Neural progenitor cell (in vitro differentiated cells): ENCODE results near the gene EIF2A. TPM values are rescaled to one million over a fixed set of nuclear protein-coding genes. Genes with fewer than 3 reads are reported as not detected.

ENCODE experiments used
- DNase-seq: peaks from one replicate; pipeline ENCODE4 v3.0.0-alpha.2; 2016; ENCODE audit warnings: low spot score
- H2AFZ ChIP-seq: fragments of 200-600 bp; sonication (generic); replicated peaks from 2 replicates; pipeline ENCODE4 v1.6.1; 2016; ENCODE audit warnings: antibody characterized with exemption
- H3F3A ChIP-seq: fragments of 200-600 bp; sonication (generic); 2 replicates; pipeline ENCODE4 v1.6.1; 2016; ENCODE audit warnings: antibody characterized with exemption, low read depth
- H3K27ac ChIP-seq: fragments of 200-600 bp; sonication (generic); 2 replicates; pipeline ENCODE4 v1.5.1; 2016; ENCODE audit warnings: mild to moderate bottlenecking
- H3K27me3 ChIP-seq: fragments of 200-600 bp; sonication (generic); 2 replicates; pipeline ENCODE4 v1.6.1; 2016; ENCODE audit warnings: mild to moderate bottlenecking, moderate library complexity
- H3K36me3 ChIP-seq: fragments of 200-600 bp; sonication (generic); 2 replicates; pipeline ENCODE4 v1.5.1; 2016
- H3K4me1 ChIP-seq: fragments of 200-600 bp; sonication (generic); 2 replicates; pipeline ENCODE4 v1.6.1; 2016; ENCODE audit warnings: mixed run types
- H3K4me2 ChIP-seq: fragments of 200-600 bp; sonication (generic); 2 replicates; pipeline ENCODE4 v1.6.1; 2016
- H3K4me3 ChIP-seq: fragments of 200-600 bp; sonication (generic); 2 replicates; pipeline ENCODE4 v1.5.1; 2016
- H3K79me2 ChIP-seq: fragments of 200-600 bp; sonication (generic); 2 replicates; pipeline ENCODE4 v1.6.1; 2016; ENCODE audit warnings: low read depth
- H3K9ac ChIP-seq: fragments of 200-600 bp; sonication (generic); 2 replicates; pipeline ENCODE4 v1.6.1; 2016
- H3K9me3 ChIP-seq: fragments of 200-600 bp; sonication (generic); 2 replicates; pipeline ENCODE4 v1.5.1; 2016; ENCODE audit warnings: low read depth
- H4K20me1 ChIP-seq: fragments of 200-600 bp; sonication (generic); 2 replicates; pipeline ENCODE4 v1.6.1; 2016; ENCODE audit warnings: low read depth
- H3K27ac Mint-ChIP-seq: 3 replicates; pipeline ENCODE4 v1.8.0; 2021; ENCODE audit warnings: mixed read lengths
- H3K27me3 Mint-ChIP-seq: 2 replicates; pipeline ENCODE4 v1.8.0; 2022; ENCODE audit warnings: low read depth, mild to moderate bottlenecking, inconsistent platforms, moderate library complexity, mixed read lengths; ENCODE audit not compliant: insufficient read depth
- H3K36me3 Mint-ChIP-seq: 3 replicates; pipeline ENCODE4 v1.8.0; 2021; ENCODE audit warnings: mixed read lengths
- H3K4me1 Mint-ChIP-seq: 3 replicates; pipeline ENCODE4 v1.8.0; 2021; ENCODE audit warnings: mixed read lengths
- H3K4me3 Mint-ChIP-seq: 3 replicates; pipeline ENCODE4 v1.8.0; 2021; ENCODE audit warnings: mild to moderate bottlenecking, moderate library complexity, mixed read lengths
- H3K9me3 Mint-ChIP-seq: 3 replicates; pipeline ENCODE4 v1.8.0; 2020; ENCODE audit warnings: mixed read lengths
- EZH2 ChIP-seq: fragments of 200-600 bp; sonication (generic); IDR thresholded peaks from 2 replicates; pipeline ENCODE4 v1.6.1; 2017; ENCODE audit warnings: antibody characterized with exemption, mild to moderate bottlenecking, moderate library complexity
- EZH2phosphoT487 ChIP-seq: fragments of 200-600 bp; sonication (generic); IDR thresholded peaks from 2 replicates; pipeline ENCODE4 v1.6.1; 2017; ENCODE audit warnings: antibody characterized with exemption
- total RNA-seq: library from RNA; depleted of rRNA; stranded (reverse); fragments of >200 nt; gene quantifications from 2 replicates; pipeline ENCODE4 v1.2.3, GENCODE V29; 2015; ENCODE audit warnings: low replicate concordance
- TF ChIP-seq, protein P1 (sequence below): fragments of 200-600 bp; sonication (generic); IDR thresholded peaks from 2 replicates; pipeline ENCODE4 v1.5.1; 2017; ENCODE audit warnings: antibody characterized with exemption, mild to moderate bottlenecking

Gene EIF2A
- total RNA-seq, 1 donor from 2014 or later = 135 TPM

DNA sequence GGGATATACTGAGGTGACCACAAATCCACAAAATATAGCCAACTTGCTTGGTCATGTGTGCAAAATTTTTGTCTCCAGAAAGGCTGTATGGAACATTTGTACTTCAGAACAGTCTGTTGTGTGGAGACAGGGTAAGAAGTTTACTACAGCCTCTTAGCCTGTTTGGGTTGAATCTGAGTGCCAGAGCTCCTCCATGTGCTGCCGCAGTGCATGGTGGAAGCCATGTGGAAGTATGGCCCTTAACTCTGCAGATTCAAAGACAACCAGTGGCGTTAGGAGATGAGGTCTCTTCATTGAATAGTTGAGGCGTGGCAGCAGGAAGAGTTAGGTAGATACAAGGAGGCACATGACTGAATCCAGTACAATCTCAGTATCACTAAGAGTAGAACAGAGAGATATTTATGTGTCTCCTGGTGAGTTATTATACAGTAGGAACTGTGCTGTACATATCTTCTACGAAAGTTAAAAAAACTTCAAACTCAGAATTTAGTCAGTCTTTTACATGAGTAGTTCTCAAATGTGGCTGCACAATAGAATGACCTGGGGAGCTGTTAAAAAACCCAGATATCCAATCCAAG, 9.4 kb downstream of the EIF2A start:
- Histone ChIP-seq H3K36me3 (peaks cover 20% of the 10 kb centered on the region), H3K27me3 (no peaks in the 10 kb centered on the region), H3K4me3 (no peak overlapping the region), H2AFZ (no peak overlapping the region), H3K9ac (no peak overlapping the region), H3F3A (no peaks in the 10 kb centered on the region), H3K27ac (no peak overlapping the region), H3K9me3 (no peaks in the 10 kb centered on the region), H3K79me2 (peaks cover 53% of the 10 kb centered on the region), H3K4me2 (no peak overlapping the region), H3K4me1 (no peaks in the 10 kb centered on the region), H4K20me1 (no peaks in the 10 kb centered on the region)
- no peak overlapping the region for H3K27ac Mint-ChIP-seq
- H3K36me3 Mint-ChIP-seq = peaks cover 17% of the 10 kb centered on the region
- no peaks in the 10 kb centered on the region for H3K9me3 Mint-ChIP-seq
- no peak for DNase-seq
- H3K4me3 Mint-ChIP-seq = no peak overlapping the region
- H3K4me1 Mint-ChIP-seq = no peaks in the 10 kb centered on the region
- TF ChIP-seq, protein P1, sequence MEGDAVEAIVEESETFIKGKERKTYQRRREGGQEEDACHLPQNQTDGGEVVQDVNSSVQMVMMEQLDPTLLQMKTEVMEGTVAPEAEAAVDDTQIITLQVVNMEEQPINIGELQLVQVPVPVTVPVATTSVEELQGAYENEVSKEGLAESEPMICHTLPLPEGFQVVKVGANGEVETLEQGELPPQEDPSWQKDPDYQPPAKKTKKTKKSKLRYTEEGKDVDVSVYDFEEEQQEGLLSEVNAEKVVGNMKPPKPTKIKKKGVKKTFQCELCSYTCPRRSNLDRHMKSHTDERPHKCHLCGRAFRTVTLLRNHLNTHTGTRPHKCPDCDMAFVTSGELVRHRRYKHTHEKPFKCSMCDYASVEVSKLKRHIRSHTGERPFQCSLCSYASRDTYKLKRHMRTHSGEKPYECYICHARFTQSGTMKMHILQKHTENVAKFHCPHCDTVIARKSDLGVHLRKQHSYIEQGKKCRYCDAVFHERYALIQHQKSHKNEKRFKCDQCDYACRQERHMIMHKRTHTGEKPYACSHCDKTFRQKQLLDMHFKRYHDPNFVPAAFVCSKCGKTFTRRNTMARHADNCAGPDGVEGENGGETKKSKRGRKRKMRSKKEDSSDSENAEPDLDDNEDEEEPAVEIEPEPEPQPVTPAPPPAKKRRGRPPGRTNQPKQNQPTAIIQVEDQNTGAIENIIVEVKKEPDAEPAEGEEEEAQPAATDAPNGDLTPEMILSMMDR = no peak
- TF ChIP-seq EZH2 (no peak), EZH2phosphoT487 (no peak)
- no peaks in the 10 kb centered on the region for H3K27me3 Mint-ChIP-seq

DNA sequence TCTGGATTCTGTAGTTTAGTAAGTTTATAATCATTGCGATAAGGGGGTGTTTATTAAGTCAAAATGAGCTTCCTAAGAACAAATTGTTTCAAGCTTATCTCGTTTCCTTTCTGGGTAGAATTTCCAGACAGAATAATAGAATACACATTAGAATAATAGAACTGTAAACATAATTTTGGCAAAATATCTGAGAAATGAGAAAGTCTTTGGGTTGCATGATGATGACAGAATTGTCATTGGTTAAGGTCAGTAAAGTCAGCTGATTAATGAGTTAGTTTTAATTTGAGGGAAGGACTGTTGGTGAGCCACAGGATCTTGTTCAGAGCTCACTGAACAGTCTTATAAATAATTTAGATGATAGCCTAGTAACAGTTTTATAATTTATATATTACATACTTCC, 10.2 kb downstream of the EIF2A start:
- H3K36me3 ChIP-seq = peaks cover 20% of the 10 kb centered on the region
- no peak for DNase-seq
- no peak overlapping the region for H3K27ac ChIP-seq
- no peaks in the 10 kb centered on the region for H3K4me1 ChIP-seq
- H3K9me3 ChIP-seq = no peaks in the 10 kb centered on the region
- no peak overlapping the region for H3K4me2 ChIP-seq
- H4K20me1 ChIP-seq = no peaks in the 10 kb centered on the region
- no peak overlapping the region for H3K27ac Mint-ChIP-seq
- H3K36me3 Mint-ChIP-seq = peaks cover 17% of the 10 kb centered on the region
- H3F3A ChIP-seq = no peaks in the 10 kb centered on the region
- H3K27me3 ChIP-seq = no peaks in the 10 kb centered on the region
- H3K4me1 Mint-ChIP-seq = no peaks in the 10 kb centered on the region
- H3K79me2 ChIP-seq = peaks cover 45% of the 10 kb centered on the region
- no peak overlapping the region for H2AFZ ChIP-seq
- no peak overlapping the region for H3K9ac ChIP-seq
- H3K4me3 ChIP-seq = no peak overlapping the region
- no peaks in the 10 kb centered on the region for H3K9me3 Mint-ChIP-seq
- TF ChIP-seq, protein P1 = no peak
- TF ChIP-seq EZH2 = no peak
- TF ChIP-seq EZH2phosphoT487 = no peak
- no peak overlapping the region for H3K4me3 Mint-ChIP-seq
- no peaks in the 10 kb centered on the region for H3K27me3 Mint-ChIP-seq

DNA sequence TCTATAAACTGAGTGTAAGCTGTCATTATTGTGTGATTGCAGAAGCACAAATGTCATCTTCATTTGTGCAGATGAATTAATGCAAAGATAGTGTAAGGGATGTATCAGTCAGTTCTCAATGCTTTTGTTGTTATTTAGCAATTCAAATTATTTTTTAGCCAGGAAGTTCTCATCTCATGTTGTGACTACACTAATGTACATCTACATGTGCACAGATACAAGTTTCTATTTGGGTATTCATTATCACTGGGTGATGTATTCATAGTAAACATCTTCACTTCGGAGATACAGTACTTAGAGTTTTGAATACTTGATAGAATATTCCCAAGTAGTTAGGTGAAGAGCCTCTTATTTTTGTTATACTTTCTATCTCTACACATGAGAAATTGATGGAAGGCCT, 11.1 kb downstream of the EIF2A start:
- H3K27ac ChIP-seq = no peak overlapping the region
- no peaks in the 10 kb centered on the region for H3K9me3 ChIP-seq
- Mint-ChIP-seq H3K36me3 (peaks cover 13% of the 10 kb centered on the region), H3K9me3 (no peaks in the 10 kb centered on the region), H3K27ac (no peak overlapping the region), H3K27me3 (no peaks in the 10 kb centered on the region), H3K4me1 (no peaks in the 10 kb centered on the region), H3K4me3 (no peak overlapping the region)
- no peak overlapping the region for H3K4me2 ChIP-seq
- H3K4me1 ChIP-seq = no peaks in the 10 kb centered on the region
- H3K27me3 ChIP-seq = no peaks in the 10 kb centered on the region
- H3K36me3 ChIP-seq = peaks cover 15% of the 10 kb centered on the region
- no peak overlapping the region for H2AFZ ChIP-seq
- DNase-seq = no peak
- no peaks in the 10 kb centered on the region for H3F3A ChIP-seq
- no peak overlapping the region for H3K9ac ChIP-seq
- TF ChIP-seq EZH2 = no peak
- TF ChIP-seq, protein P1 = no peak
- no peak for TF ChIP-seq EZH2phosphoT487
- no peaks in the 10 kb centered on the region for H4K20me1 ChIP-seq
- H3K79me2 ChIP-seq = peaks cover 36% of the 10 kb centered on the region
- H3K4me3 ChIP-seq = no peak overlapping the region
